ENCODE data around the gene SUN1. TPM values are rescaled to one million over a fixed set of nuclear protein-coding genes. Genes with fewer than 3 reads are reported as not detected.
A peak's percentile ranks its signal among the peaks of the same experiment; 100 is the strongest.
"Not testable (repeated sequence)": the region's sequence is repeated elsewhere in the genome, so short reads cannot be mapped to it uniquely, and the experiment has no call there.

SUN1 gene, protein sequence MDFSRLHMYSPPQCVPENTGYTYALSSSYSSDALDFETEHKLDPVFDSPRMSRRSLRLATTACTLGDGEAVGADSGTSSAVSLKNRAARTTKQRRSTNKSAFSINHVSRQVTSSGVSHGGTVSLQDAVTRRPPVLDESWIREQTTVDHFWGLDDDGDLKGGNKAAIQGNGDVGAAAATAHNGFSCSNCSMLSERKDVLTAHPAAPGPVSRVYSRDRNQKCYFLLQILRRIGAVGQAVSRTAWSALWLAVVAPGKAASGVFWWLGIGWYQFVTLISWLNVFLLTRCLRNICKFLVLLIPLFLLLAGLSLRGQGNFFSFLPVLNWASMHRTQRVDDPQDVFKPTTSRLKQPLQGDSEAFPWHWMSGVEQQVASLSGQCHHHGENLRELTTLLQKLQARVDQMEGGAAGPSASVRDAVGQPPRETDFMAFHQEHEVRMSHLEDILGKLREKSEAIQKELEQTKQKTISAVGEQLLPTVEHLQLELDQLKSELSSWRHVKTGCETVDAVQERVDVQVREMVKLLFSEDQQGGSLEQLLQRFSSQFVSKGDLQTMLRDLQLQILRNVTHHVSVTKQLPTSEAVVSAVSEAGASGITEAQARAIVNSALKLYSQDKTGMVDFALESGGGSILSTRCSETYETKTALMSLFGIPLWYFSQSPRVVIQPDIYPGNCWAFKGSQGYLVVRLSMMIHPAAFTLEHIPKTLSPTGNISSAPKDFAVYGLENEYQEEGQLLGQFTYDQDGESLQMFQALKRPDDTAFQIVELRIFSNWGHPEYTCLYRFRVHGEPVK
- total RNA-seq: 246 TPM

- no peak for DNase-seq
Measured at GRCh38 chr7:832167-832967, at the start of gene SUN1. Gene SUN1, plus strand, starts transcription at chr7:832476. Its CDS starts 49 bp downstream, at chr7:832525.

DNA sequence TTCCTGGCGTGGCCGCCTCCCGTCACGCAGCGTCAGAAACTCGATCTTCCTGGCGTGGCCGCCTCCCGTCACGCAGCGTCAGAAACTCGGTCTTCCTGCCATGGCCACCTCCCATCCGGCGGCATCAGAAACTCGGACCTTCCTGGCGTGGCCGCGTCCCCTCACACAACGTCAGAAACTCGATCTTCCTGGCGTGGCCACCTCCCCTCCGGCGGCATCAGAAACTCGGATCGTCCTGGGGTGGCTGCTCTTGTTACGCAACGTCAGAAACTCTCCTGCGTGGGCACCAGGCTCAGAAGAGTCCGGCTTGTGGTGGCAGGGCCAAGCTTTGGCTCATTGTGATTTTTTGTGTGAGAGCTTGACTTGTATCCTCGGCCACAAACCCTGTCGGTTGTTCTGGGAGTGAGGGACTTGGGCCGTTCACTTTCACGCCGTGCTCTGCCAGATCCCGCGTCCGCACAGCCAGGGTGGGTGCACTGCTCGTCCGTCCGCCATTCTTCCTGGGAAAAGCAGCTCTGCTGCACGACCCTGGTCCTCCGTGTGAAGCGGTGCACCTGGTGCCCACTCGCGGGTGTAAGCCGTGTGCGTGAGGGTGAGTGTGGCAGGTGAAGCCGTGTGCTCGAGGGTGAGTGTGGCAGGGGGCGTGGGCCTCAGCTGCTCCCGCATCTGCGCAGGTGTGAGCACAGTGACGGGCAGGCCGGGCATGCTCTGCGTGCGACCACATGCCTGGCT is 49.4 kb upstream of the SUN1 start:
- DNase-seq: no peak

DNA sequence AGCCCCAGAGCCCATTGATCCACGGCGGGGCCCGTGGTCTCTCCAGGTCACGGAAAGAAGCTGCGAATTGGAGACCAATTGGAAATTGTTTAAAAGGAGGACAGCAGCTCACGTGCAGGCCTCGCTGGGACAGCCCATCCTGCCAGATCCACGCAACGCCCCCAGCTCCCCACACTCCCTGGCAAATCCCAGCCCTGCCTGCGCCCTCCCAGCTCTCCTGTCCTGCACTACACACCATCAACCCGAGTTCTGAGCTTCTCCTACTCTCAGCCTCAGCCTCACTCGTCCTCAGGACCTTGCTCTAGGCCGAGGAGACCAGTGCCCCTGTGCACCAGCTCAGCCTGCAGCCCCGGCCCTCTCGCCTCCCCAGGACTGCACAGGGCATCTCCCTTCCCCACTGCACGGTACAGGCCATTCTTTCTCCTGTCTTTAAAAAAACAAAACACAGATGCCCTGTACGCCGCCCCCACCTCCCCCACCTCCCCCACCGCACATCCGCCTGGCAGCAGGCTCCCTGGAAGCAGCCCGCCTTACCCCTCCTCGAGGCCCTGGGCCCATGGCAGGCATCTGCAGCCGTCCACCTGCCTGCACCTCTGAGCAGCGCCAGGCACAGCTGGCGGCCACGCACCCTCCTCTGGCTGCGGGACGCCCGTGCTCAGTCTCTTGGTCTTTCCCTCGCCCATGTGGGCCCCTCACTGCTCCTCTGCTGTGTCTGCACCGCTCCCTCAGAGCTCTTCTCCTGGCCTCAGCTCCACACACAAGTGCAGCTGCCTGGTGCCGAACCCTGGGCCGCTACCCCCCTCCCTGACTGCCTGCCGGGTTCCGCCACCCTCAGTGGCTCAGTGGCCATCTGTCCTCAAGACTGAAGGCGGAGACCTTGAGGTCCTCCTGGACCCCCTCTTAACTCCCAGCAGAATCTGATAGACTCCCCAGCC is 48.5 kb upstream of the SUN1 start:
- no peak for DNase-seq

DNA sequence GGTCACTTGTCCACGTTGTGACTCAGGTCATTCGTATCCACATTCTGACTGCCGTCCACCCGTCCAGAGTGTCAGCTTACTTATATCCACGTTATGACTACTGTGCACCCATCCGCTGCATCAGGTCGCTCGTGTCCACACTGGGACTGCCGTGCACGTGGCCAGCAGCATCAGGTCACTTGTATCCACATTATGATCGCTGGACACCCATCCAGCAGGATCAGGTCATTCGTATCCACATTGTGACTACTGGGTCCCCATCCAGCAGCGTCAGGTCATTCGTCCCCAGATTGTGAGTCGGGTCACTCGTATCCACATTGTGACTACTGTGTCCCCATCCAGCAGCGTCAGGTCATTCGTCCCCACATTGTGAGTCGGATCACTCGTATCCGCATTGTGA is 47.3 kb upstream of the SUN1 start:
- DNase-seq: no peak

DNA sequence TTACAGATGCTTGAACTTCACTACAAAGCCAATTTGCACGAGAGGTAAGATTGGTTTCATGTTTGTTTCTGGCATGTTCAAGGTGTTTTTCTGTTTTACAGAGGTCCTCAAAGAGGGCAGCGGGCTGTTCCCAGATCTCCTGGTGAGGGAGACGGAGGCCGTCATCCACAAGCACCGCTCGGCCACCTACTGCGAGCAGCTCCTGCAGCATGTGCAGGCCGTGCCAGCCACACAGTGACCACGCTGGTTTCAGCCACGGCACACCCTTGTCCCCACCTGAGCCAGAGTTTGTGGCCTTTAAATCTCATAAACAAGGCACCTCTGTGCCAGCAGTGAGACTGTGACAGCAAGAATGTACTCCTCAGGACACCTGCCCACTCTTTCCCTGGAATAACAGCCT is 46.9 kb upstream of the SUN1 start:
- no peak for DNase-seq

DNA sequence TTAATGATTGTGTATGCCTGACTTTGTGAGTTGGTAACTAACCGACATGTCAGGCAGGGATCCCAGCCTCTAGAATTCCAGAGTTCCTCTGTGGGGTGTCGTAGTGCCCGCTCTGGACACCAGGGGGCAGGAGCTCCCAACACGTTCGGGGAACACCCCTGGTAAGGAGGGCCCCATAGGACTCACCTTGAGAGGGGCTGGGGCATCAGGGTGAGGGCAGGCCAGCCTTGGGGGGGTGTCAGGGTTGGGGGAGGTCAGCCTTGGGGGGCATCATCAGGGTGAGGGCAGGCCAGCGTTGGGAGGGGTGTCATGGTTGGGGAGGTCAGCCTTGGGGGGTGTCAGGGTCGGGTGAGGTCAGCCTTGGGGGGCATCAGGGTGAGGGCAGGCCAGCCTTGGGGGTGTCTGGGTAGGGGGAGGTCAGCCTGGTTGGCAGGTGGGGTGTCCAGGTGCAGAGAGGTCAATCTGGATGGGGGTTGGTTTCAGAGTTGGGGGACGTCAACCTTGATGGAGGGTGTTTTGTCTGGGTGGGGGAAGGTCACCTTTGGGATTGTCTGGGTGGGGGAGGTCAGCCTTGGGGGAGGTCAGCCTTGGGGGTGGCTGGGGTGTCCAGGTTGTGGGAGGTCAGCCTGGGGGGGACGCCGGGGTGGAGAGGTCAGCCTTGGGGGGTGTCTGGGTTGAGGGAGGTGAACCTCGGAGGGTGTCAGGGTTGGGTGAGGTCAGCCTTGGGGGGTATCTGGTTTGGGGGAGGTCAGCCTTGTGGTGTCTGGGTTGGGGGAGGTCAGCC is 45.6 kb upstream of the SUN1 start:
- DNase-seq: peak; percentile 40

DNA sequence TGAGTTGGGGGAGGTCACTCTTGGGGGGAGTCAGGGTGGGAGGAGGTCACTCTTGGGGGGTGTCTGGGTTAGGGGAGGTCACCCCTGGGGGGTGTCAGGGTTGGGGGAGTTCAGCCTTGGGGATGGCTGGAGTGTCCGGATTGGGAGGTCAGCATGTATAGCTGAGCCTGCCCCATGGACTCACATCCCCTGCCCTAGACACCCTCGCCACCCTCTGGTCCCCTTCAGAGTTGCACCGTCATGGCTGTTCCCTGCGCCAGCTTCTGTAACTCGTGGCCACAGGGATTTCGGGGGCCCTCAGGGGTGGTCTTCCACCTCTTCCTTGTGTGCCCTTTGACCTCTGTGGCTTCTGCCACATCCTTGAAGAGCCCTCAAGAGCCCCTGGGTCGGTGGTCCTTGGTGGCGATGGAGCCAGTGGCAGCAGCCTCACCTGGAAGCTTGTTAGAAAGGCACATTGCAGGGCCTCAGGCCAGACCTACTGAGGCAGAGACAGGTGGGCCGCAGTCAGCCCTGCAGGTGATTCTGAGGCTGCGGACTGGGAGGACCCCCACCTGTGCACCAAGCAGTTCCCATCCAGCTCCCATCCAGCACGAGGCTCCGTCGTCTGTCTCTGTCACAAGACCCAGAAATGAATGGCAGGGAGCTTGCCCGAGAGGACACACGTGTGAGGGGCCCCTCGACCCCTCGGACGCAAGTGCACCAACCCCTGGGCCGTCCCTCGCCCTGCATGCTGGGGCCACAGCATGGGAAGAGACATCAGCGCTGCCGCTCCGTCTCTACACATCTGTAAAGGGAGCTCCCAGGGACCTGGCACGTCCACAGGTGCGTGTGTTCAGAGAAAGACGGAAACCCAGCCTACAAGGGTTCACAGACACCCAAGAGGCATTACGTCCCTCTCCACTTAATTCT is 44.7 kb upstream of the SUN1 start:
- DNase-seq: no peak

DNA sequence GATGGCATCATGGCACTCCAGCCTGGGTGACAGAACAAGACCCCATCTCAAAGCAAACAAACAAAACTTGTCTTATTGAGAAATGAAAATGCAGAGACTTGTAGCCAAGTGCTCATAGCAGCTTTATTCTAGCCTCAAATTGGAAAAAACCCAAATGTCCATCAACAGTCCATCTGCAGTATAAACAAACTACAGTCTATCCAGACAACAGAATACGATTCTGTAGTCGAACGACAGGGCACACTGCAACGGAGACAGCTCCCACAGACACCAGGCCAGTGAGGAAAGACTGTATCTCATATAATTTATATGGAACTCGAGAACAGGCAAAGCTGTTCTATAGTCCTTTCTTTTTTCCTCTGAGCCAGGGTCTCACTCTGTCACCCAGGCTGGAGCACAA is 40.8 kb upstream of the SUN1 start:
- no peak for DNase-seq

DNA sequence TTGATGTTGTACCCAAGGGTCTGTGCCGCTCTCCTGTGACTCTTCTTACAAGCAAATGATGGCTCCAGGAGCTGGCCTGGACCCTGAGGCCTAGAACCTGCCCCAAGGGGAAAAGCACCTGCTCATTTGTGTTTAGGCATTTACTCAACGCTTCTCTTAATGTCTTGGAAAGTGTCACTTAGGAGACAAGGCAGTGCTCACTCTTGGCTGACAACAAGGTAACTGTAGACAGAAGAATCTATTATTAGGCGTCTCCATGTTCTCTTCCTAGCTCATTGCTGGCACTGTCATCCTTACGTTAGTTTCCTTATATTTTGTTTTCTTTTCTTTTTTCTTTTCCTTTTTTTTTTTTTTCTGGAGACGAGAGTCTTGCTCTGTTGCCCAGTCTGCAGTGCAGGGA is 38.1 kb upstream of the SUN1 start:
- no peak for DNase-seq

DNA sequence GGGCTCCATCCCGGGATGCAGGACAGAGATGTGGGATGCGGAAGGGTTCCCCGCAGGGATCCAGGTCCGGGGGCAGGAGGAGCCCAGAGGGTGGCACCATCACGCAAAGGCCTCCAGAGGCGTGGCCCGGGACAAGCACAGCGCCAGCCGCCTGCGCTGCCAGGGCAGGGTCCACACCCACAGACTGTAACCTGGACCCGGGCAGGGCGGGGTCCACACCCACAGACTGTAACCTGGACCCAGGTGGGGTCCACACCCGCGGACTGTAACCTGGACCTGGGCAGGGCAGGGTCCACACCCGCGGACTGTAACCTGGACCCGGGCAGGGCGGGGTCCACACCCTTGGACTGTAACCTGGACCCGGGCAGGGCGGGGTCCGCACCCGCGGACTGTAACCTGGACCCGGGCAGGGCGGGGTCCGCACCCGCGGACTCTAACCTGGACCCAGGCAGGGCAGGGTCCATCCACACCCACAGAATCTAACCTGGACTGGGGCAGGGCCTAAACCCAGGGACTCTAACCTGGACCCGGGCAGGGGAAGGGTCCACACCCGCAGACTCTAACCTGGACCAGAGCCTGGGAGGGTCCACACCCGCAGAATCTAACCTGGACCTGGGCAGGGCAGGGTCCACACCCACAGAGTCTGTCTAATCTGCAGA is 37.5 kb upstream of the SUN1 start:
- DNase-seq: no peak

GRCh38 chr7:796434-797169 is 35.7 kb upstream of the SUN1 start:
- not testable (repeated sequence) for DNase-seq

DNA sequence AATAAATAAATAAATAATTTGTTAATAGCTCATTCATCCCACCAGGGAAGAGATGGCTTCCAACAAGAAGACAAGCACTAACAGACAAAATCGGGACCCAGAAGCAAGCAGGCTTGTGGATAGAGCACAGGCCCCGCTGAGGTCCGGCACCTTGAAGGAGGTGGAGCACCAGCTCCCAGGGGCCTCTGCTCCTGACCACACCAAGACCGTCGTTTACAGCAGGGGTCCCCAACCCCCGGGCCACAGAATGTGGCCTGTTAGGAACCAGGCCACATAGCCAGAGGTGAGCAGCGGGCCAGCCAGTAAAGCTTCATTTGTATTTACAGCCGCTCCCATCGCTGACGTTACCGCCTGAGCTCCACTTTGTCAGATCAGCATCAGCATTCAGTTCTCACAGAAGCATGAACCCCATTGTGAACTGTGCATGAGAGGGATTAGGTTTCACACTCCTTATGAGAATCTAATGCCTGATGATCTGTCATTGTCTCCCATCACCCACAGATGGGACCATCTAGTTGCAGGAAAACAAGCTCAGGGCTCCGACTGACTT is 33.3 kb upstream of the SUN1 start:
- DNase-seq: no peak

DNA sequence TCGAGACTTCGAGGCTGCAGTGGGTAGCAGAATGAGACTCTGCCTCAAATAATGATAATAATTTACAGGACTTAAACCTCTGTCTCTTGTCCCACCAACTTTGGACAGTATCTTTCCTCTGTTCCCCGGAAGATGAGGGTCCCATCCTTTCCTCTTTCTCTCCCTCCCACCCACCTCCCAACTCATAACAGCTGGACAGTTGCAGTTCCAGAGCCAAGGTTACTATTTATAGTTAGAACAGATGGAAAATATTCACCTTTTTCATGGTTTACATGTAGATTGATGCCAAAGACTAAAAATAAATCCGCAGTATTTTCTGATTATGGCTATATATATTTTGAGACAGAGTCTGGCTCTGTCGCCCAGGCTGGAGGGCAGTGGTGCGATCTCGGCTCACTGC is 31.6 kb upstream of the SUN1 start:
- no peak for DNase-seq

GRCh38 chr7:801351-801750 is 30.9 kb upstream of the SUN1 start:
- not testable (repeated sequence) for DNase-seq

DNA sequence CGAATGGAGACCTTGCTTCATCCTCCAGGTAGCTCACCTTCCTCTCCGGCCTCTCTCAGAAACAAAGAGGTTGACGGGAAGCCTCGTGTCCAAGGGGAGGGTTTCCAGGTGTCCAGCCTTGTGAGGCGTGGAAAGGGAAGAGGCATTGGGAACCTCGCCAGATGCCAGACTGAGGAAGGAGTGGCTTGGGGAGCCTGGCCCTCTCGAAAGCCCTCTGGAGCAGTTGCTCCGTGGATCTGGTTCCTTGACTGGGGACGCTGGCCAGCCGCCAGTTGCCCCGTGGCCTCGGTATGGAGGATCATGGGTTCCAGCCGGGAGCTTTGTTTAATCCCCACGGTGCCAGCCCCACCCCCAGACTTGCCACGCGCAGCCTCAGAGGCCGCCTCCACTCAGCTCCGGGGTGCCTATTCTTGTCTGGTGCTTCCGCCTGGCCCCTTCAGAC is 30.3 kb upstream of the SUN1 start:
- no peak for DNase-seq

- DNase-seq: no peak
Measured at GRCh38 chr7:802500-803242, 29.6 kb upstream of the SUN1 start.

GRCh38 chr7:803243-803635 is 29.0 kb upstream of the SUN1 start:
- no peak for DNase-seq
